HUES64 (cell line): ENCODE data around the gene CDH6.

Experiments
- H3K27ac ChIP-seq: 2 replicates; pipeline ENCODE4 v1.7.0; 2013; ENCODE audit warnings: low read depth, low read length, inconsistent platforms
- H3K27me3 ChIP-seq: 2 replicates; pipeline ENCODE4 v1.6.1; 2013; ENCODE audit warnings: mild to moderate bottlenecking, low read length; ENCODE audit not compliant: insufficient read depth
- H3K36me3 ChIP-seq: 2 replicates; pipeline ENCODE4 v1.6.1; 2013; ENCODE audit warnings: mild to moderate bottlenecking, low read length; ENCODE audit not compliant: insufficient read depth
- H3K4me1 ChIP-seq: 2 replicates; pipeline ENCODE4 v1.6.1; 2013; ENCODE audit warnings: mild to moderate bottlenecking, low read length, moderate library complexity; ENCODE audit not compliant: insufficient read depth
- H3K4me3 ChIP-seq: 2 replicates; pipeline ENCODE4 v1.5.1; 2013; ENCODE audit warnings: mild to moderate bottlenecking, low read length, moderate library complexity
- H3K9ac ChIP-seq: 2 replicates; pipeline ENCODE4 v1.6.1; 2013; ENCODE audit warnings: mild to moderate bottlenecking, low read depth, low read length
- H3K9me3 ChIP-seq: 2 replicates; pipeline ENCODE4 v1.6.1; 2013; ENCODE audit warnings: low read depth, low read length; ENCODE audit not compliant: insufficient read depth
- WGBS: fragments of 150-250, 120-280 bp; methylation state at CpG from one replicate; pipeline ENCODE4 v1.1.7; 2013; ENCODE audit warnings: missing lambda C conversion rate; 5-methylcytosine and 5-hydroxymethylcytosine counted together

Gene CDH6

DNA sequence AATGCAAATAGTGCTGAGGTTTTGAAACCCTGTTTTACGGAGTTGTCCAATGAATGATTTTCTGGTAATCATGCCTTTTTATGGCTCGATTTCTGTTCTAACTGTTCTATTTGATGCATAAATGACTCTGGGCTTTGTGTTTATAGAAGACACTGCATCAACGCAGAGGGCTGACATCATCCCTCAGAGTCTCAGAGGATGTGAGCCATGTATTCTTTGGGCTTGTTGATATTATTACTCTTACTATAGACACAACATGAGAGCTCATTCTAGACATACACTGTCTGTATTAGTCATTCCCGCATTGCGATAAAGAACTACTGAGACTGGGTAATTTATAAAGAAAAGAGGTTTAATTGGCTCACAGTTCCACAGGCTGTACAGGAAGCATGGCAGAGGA is 31.6 kb downstream of the CDH6 start:
- H3K36me3 ChIP-seq, result peaks cover 5% of the 10 kb centered on the region; the same call in 1 of the 2 replicates
- no peaks in the 10 kb centered on the region for H3K4me1 ChIP-seq
- H3K9me3 ChIP-seq, result no peaks in the 10 kb centered on the region
- H3K27ac ChIP-seq, result no peak overlapping the region
- no peak overlapping the region for H3K9ac ChIP-seq
- H3K27me3 ChIP-seq, result no peaks in the 10 kb centered on the region
- WGBS, result 96% methylated on average over 5 of the region's 5 CpGs
- H3K4me3 ChIP-seq, result no peak overlapping the region

DNA sequence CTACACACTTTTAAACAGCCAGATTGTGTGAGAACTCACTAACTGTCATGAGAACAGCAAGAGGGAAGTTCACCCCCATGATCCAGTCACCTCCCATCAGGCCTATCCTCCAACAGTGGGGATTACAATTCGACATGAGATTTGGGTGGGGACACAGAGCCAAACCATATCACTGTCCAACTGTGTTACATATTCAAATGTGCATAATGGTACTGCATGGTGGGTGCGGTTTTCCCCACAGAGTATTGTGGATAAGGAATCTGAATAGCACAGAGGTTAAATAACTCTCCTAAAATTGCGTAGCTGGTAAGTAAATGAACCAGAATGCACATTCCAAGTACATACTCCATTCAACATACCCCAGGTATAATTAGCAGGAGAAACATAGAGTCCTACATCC is 32.1 kb downstream of the CDH6 start:
- 100% methylated on average over 3 of the region's 3 CpGs for WGBS
- peaks cover 5% of the 10 kb centered on the region; the same call in 1 of the 2 replicates for H3K36me3 ChIP-seq
- no peak overlapping the region for H3K4me3 ChIP-seq
- H3K9ac ChIP-seq, result no peak overlapping the region
- no peaks in the 10 kb centered on the region for H3K9me3 ChIP-seq
- no peaks in the 10 kb centered on the region for H3K4me1 ChIP-seq
- H3K27me3 ChIP-seq, result no peaks in the 10 kb centered on the region
- no peak overlapping the region for H3K27ac ChIP-seq

DNA sequence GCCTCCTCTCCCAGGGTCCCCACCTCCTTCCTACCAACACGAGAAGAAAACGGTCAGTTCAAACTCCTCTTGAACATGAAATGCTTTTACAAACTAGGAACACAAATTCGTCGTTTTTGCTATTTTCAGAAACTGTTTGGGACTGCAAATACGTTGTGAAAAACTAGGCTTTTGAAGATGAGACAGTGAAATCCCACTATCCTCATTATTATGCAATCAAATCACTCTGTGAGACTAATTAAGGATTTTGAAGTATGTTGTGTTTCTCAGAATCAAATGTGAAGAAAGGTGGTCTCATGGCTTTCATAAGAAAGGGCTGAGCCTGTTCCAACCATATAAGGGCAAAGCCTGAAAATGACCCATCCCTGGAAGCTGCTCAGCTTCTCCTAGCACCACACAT is 33.2 kb downstream of the CDH6 start:
- Histone ChIP-seq H3K9me3 (no peaks in the 10 kb centered on the region), H3K27me3 (no peaks in the 10 kb centered on the region), H3K36me3 (peaks cover 5% of the 10 kb centered on the region; the same call in 1 of the 2 replicates), H3K9ac (no peak overlapping the region), H3K4me1 (no peaks in the 10 kb centered on the region), H3K4me3 (no peak overlapping the region), H3K27ac (no peak overlapping the region)
- 86% methylated on average over 5 of the region's 5 CpGs for WGBS

- Histone ChIP-seq H3K9ac (no peak overlapping the region), H3K4me3 (no peak overlapping the region), H3K4me1 (0 out of 2 replicates have a peak, but pooled peaks cover 4% of the 10 kb centered on the region), H3K9me3 (no peaks in the 10 kb centered on the region), H3K36me3 (peaks cover 5% of the 10 kb centered on the region; the same call in 1 of the 2 replicates), H3K27ac (no peak overlapping the region), H3K27me3 (no peaks in the 10 kb centered on the region)
- 92% methylated on average over 2 of the region's 2 CpGs for WGBS
Measured at GRCh38 chr5:31229266-31229665, 35.8 kb downstream of the CDH6 start.

DNA sequence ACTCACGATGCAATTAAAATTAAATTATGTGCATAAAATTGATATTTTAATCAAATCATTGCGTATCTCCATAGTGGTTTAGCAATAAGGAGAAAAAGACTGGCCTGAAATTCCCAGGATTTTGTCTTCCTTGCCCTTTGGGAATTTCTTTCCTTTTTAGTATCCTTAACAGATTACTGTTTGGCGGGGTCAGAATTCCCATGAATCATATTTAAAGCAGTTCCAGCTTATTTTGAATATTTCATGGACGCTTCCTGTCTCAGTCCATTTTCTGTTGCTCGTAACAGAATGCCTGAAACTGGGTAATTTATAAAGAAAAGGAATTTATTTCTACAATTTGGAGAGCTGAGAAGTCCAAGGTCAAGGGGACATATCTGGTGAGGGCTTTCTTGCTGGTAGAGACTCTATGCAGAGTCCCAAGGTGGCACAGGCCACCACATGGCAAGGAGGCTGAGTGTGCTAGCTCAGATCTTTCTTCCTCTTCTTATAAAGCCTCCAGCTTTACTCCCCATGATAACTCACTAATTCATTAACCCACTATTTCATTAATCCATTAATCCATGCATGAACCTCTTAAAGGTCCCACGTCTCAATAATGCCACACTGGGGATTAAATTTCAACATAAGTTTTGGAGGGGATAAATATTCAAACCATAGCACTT is 37.8 kb downstream of the CDH6 start:
- Histone ChIP-seq H3K4me3 (no peak overlapping the region), H3K9ac (no peak overlapping the region), H3K9me3 (no peaks in the 10 kb centered on the region), H3K27ac (no peak overlapping the region), H3K27me3 (no peaks in the 10 kb centered on the region), H3K36me3 (peaks cover 5% of the 10 kb centered on the region; the same call in 1 of the 2 replicates), H3K4me1 (0 out of 2 replicates have a peak, but pooled peaks cover 4% of the 10 kb centered on the region)
- WGBS, result 95% methylated on average over 5 of the region's 6 CpGs

GRCh38 chr5:31232273-31232888 is 38.9 kb downstream of the CDH6 start:
- H3K27me3 ChIP-seq, result no peaks in the 10 kb centered on the region
- no peak overlapping the region for H3K9ac ChIP-seq
- 0 out of 2 replicates have a peak, but pooled peaks cover 4% of the 10 kb centered on the region for H3K4me1 ChIP-seq
- H3K9me3 ChIP-seq, result no peaks in the 10 kb centered on the region
- H3K27ac ChIP-seq, result no peak overlapping the region
- no peak overlapping the region for H3K4me3 ChIP-seq
- 8% methylated on average over 4 of the region's 4 CpGs for WGBS
- peaks cover 5% of the 10 kb centered on the region; the same call in 1 of the 2 replicates for H3K36me3 ChIP-seq

- H3K36me3 ChIP-seq, result peaks cover 5% of the 10 kb centered on the region; the same call in 1 of the 2 replicates
- H3K27ac ChIP-seq, result no peak overlapping the region
- H3K9me3 ChIP-seq, result no peaks in the 10 kb centered on the region
- H3K4me1 ChIP-seq, result 0 out of 2 replicates have a peak, but pooled peaks cover 4% of the 10 kb centered on the region
- 71% methylated on average over 2 of the region's 3 CpGs for WGBS
- H3K27me3 ChIP-seq, result no peaks in the 10 kb centered on the region
- H3K4me3 ChIP-seq, result no peak overlapping the region
- H3K9ac ChIP-seq, result no peak overlapping the region
Measured at GRCh38 chr5:31235381-31235780, 41.9 kb downstream of the CDH6 start.

DNA sequence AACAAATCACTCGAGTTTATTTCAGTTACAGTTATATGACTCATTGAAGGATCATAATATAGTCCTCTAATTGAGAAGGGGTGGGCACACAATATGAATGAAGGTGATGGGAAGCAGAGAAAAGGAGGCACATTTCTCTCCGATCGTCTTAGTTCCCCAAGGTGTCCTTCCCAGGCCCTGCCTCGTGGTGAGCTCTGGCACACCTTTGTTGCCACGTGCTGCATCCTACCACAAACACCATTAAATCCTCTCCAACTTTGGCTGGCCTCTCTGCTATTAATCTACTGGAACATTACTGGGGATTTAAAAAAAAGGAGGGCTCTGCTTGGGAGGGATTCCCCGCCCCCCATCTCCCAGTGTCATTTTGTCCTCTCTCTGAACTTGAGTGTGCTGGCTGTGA is 42.9 kb downstream of the CDH6 start:
- Histone ChIP-seq H3K27me3 (no peaks in the 10 kb centered on the region), H3K4me3 (no peak overlapping the region), H3K9me3 (no peaks in the 10 kb centered on the region), H3K27ac (no peak overlapping the region), H3K9ac (no peak overlapping the region), H3K4me1 (0 out of 2 replicates have a peak, but pooled peaks cover 4% of the 10 kb centered on the region), H3K36me3 (peaks cover 10% of the 10 kb centered on the region; the same call in 1 of the 2 replicates)
- WGBS, result 83% methylated on average over 6 of the region's 6 CpGs

DNA sequence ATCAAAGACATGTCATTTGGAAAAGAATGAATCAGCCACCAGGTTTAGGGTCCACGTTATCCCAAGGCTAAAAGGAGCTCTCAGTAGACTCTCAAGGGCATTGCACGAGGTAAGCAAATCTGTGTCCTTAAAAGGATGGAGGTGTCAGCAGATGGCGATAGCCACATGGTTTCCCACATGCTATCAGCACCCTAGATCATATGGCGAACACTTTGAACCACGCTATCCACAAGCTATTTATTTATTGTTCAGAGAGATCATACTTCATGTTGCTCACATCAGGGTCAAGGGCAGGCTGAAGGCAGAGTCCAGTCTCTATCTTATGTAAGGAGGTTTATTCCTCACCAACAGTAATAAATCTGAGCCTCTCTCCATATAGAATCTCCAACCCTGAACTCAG is 43.7 kb downstream of the CDH6 start:
- Histone ChIP-seq H3K36me3 (peaks cover 10% of the 10 kb centered on the region; the same call in 1 of the 2 replicates), H3K27me3 (no peaks in the 10 kb centered on the region), H3K4me3 (no peak overlapping the region), H3K27ac (no peak overlapping the region), H3K9me3 (no peaks in the 10 kb centered on the region), H3K9ac (no peak overlapping the region), H3K4me1 (0 out of 2 replicates have a peak, but pooled peaks cover under 1% of the 10 kb centered on the region)
- 87% methylated on average over 5 of the region's 5 CpGs for WGBS

- H3K9ac ChIP-seq, result no peak overlapping the region
- no peak overlapping the region for H3K27ac ChIP-seq
- no peaks in the 10 kb centered on the region for H3K9me3 ChIP-seq
- no peak overlapping the region for H3K4me3 ChIP-seq
- peaks cover 10% of the 10 kb centered on the region; the same call in 1 of the 2 replicates for H3K36me3 ChIP-seq
- no peaks in the 10 kb centered on the region for H3K4me1 ChIP-seq
- 93% methylated on average over 1 of the region's 2 CpGs for WGBS
- no peaks in the 10 kb centered on the region for H3K27me3 ChIP-seq
Measured at GRCh38 chr5:31238497-31238896, 45.0 kb downstream of the CDH6 start.

DNA sequence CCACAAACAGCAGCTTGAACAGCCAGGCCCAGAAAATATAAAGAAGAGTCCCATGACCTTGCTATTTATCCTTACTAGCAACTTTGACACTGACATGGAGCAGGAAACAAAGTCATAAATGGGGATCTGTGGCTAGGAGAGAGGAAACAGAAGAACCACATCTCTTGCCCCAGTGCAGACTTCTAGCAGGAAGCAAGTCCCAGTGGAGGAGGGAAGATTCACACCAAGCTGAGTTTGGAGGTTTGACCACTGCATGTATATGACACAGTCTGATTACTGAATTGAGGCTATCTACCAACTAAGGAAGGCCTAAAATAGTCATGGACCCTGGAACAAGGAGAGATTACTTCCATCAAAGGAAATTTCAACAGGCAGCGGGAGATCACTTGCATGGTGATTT is 51.4 kb downstream of the CDH6 start:
- no peak overlapping the region for H3K27ac ChIP-seq
- H3K4me3 ChIP-seq, result no peak overlapping the region
- no peaks in the 10 kb centered on the region for H3K27me3 ChIP-seq
- H3K9me3 ChIP-seq, result no peaks in the 10 kb centered on the region
- WGBS, result 98% methylated on average over 1 of the region's 1 CpG
- H3K36me3 ChIP-seq, result peaks cover 15% of the 10 kb centered on the region; the same call in 1 of the 2 replicates
- no peaks in the 10 kb centered on the region for H3K4me1 ChIP-seq
- H3K9ac ChIP-seq, result no peak overlapping the region
